Endodermal cell (in vitro differentiated cells): Measurements from ENCODE around the gene COL4A2. TPM values are rescaled to one million over a fixed set of nuclear protein-coding genes. Genes with fewer than 3 reads are reported as not detected.
A peak's percentile ranks its signal among the peaks of the same experiment; 100 is the strongest.

Source experiments
- DNase-seq: peaks from one replicate; pipeline ENCODE4 v3.0.0-alpha.2; 2017
- H3K27ac ChIP-seq: 2 replicates; pipeline ENCODE4 v1.5.1; 2013; ENCODE audit warnings: mild to moderate bottlenecking, low read depth, low read length, moderate library complexity
- H3K27me3 ChIP-seq: 2 replicates; pipeline ENCODE4 v1.6.1; 2013; ENCODE audit warnings: mild to moderate bottlenecking, low read length, moderate library complexity; ENCODE audit not compliant: insufficient read depth, control insufficient read depth, poor library complexity, severe bottlenecking
- H3K36me3 ChIP-seq: 2 replicates; pipeline ENCODE4 v1.7.0; 2013; ENCODE audit warnings: mild to moderate bottlenecking, low read length, moderate library complexity; ENCODE audit not compliant: control insufficient read depth, insufficient read depth
- H3K4me1 ChIP-seq: one replicate; pipeline ENCODE4 v1.7.0; 2013; ENCODE audit warnings: low read length; ENCODE audit not compliant: control insufficient read depth, insufficient read depth
- H3K4me3 ChIP-seq: 2 replicates; pipeline ENCODE4 v1.5.1; 2013; ENCODE audit warnings: mild to moderate bottlenecking, low read length, moderate library complexity
- H3K9ac ChIP-seq: 2 replicates; pipeline ENCODE4 v1.6.1; 2013; ENCODE audit warnings: mild to moderate bottlenecking, low read length, moderate library complexity; ENCODE audit not compliant: poor library complexity, severe bottlenecking; ENCODE audit errors: extremely low read depth
- H3K9me3 ChIP-seq: 2 replicates; pipeline ENCODE4 v1.6.1; 2013; ENCODE audit warnings: mild to moderate bottlenecking, low read length, moderate library complexity; ENCODE audit not compliant: control insufficient read depth
- H3K27ac Mint-ChIP-seq: 2 replicates; pipeline ENCODE4 v1.8.0; 2020; ENCODE audit warnings: mixed read lengths
- H3K27me3 Mint-ChIP-seq: 2 replicates; pipeline ENCODE4 v1.8.0; 2021; ENCODE audit warnings: mild to moderate bottlenecking, mixed read lengths; ENCODE audit not compliant: insufficient read depth
- H3K36me3 Mint-ChIP-seq: 2 replicates; pipeline ENCODE4 v1.8.0; 2020; ENCODE audit warnings: low read depth, mixed read lengths
- H3K4me1 Mint-ChIP-seq: 2 replicates; pipeline ENCODE4 v1.8.0; 2020; ENCODE audit warnings: mixed read lengths
- H3K4me3 Mint-ChIP-seq: 2 replicates; pipeline ENCODE4 v1.8.0; 2020; ENCODE audit warnings: mild to moderate bottlenecking, moderate library complexity, mixed read lengths
- H3K9me3 Mint-ChIP-seq: 2 replicates; pipeline ENCODE4 v1.8.0; 2020; ENCODE audit warnings: mild to moderate bottlenecking, mixed read lengths
- CTCF ChIP-seq: fragments of 200-600 bp; sonication (generic); conservative IDR thresholded peaks from 2 replicates; pipeline ENCODE4 v1.5.0; 2021; ENCODE audit warnings: antibody characterized with exemption, mild to moderate bottlenecking
- WGBS, 2 experiments: methylation state at CpG; one replicate each; pipeline versions ENCODE4 v1.1.5 to v1.1.7; 2013; ENCODE audit warnings: missing lambda C conversion rate in 2 of 2, mixed read lengths in 1 of 2; ENCODE audit not compliant: insufficient coverage in 1 of 2, insufficient read length in 1 of 2; 5-methylcytosine and 5-hydroxymethylcytosine counted together
- total RNA-seq, 2 donors: library from RNA; stranded (reverse); fragmentation: NEBNext Ultra II Directional in 1 of 2; extraction: Animal tissue kit (Norgen Biotek cat#: 25700) in 1 of 2; gene quantifications; 2 replicates in 1 of 2; 3 replicates in 1 of 2; pipeline ENCODE4 v1.2.1, GENCODE V29; 2021

Gene COL4A2
- total RNA-seq, 2 donors from 2014 or later = 388 to 398 TPM

- no peaks in the 10 kb centered on the region for H3K9me3 Mint-ChIP-seq
- no peak overlapping the region for H3K27ac ChIP-seq
- peaks cover 10% of the 10 kb centered on the region for H3K4me1 Mint-ChIP-seq
These were observed 30.5 kb upstream of the COL4A2 start for GRCh38 chr13:110276553-110276950.

GRCh38 chr13:110277357-110277975, 29.6 kb upstream of the COL4A2 start:
- DNase-seq = no peak
- peak overlapping the region; percentile 12 for H3K27ac Mint-ChIP-seq
- TF ChIP-seq CTCF = no peak
- no peak overlapping the region for H3K4me3 ChIP-seq
- H3K36me3 ChIP-seq = peaks cover 70% of the 10 kb centered on the region
- H3K4me1 ChIP-seq = no peaks in the 10 kb centered on the region
- no peaks in the 10 kb centered on the region for H3K9me3 ChIP-seq
- H3K27me3 Mint-ChIP-seq = no peaks in the 10 kb centered on the region
- no peaks in the 10 kb centered on the region for H3K9me3 Mint-ChIP-seq
- peaks cover 38% of the 10 kb centered on the region for H3K36me3 Mint-ChIP-seq
- 74 to 83% methylated on average over 2 to 5 of the region's 5 CpGs for WGBS, 2 experiments
- H3K9ac ChIP-seq = no peak overlapping the region
- no peak overlapping the region for H3K27ac ChIP-seq
- H3K4me1 Mint-ChIP-seq = peaks cover 12% of the 10 kb centered on the region
- no peak overlapping the region for H3K4me3 Mint-ChIP-seq
- no peaks in the 10 kb centered on the region for H3K27me3 ChIP-seq

More at GRCh38 chr13:110276553-110276950, 30.5 kb upstream of the COL4A2 start:
- Histone ChIP-seq H3K27me3 (no peaks in the 10 kb centered on the region), H3K4me1 (no peaks in the 10 kb centered on the region), H3K36me3 (peaks cover 68% of the 10 kb centered on the region), H3K4me3 (no peak overlapping the region), H3K9me3 (no peaks in the 10 kb centered on the region), H3K9ac (no peak overlapping the region)
- DNase-seq = no peak
- no peak overlapping the region for H3K4me3 Mint-ChIP-seq
- no peak for TF ChIP-seq CTCF
- WGBS, 2 experiments = 95 to 97% methylated on average over 3 to 5 of the region's 5 CpGs
- no peaks in the 10 kb centered on the region for H3K27me3 Mint-ChIP-seq
- no peak overlapping the region for H3K27ac Mint-ChIP-seq
- H3K36me3 Mint-ChIP-seq = peaks cover 40% of the 10 kb centered on the region

GRCh38 chr13:110278859-110279258, 28.2 kb upstream of the COL4A2 start:
- H3K27me3 Mint-ChIP-seq = no peaks in the 10 kb centered on the region
- DNase-seq = no peak
- no peak overlapping the region for H3K9ac ChIP-seq
- no peaks in the 10 kb centered on the region for H3K9me3 ChIP-seq
- H3K9me3 Mint-ChIP-seq = no peaks in the 10 kb centered on the region
- H3K36me3 Mint-ChIP-seq = peaks cover 34% of the 10 kb centered on the region
- no peak overlapping the region for H3K27ac ChIP-seq
- no peak overlapping the region for H3K4me3 Mint-ChIP-seq
- peaks cover 74% of the 10 kb centered on the region for H3K36me3 ChIP-seq
- H3K4me1 ChIP-seq = no peaks in the 10 kb centered on the region
- H3K27ac Mint-ChIP-seq = no peak overlapping the region
- H3K4me1 Mint-ChIP-seq = peaks cover 12% of the 10 kb centered on the region
- no peak overlapping the region for H3K4me3 ChIP-seq
- no peak for TF ChIP-seq CTCF
- 92 to 95% methylated on average over 6 to 7 of the region's 7 CpGs for WGBS, 2 experiments
- no peaks in the 10 kb centered on the region for H3K27me3 ChIP-seq
